Measurements from ENCODE around the gene HSPA1L.

The HSPA1L gene

DNA sequence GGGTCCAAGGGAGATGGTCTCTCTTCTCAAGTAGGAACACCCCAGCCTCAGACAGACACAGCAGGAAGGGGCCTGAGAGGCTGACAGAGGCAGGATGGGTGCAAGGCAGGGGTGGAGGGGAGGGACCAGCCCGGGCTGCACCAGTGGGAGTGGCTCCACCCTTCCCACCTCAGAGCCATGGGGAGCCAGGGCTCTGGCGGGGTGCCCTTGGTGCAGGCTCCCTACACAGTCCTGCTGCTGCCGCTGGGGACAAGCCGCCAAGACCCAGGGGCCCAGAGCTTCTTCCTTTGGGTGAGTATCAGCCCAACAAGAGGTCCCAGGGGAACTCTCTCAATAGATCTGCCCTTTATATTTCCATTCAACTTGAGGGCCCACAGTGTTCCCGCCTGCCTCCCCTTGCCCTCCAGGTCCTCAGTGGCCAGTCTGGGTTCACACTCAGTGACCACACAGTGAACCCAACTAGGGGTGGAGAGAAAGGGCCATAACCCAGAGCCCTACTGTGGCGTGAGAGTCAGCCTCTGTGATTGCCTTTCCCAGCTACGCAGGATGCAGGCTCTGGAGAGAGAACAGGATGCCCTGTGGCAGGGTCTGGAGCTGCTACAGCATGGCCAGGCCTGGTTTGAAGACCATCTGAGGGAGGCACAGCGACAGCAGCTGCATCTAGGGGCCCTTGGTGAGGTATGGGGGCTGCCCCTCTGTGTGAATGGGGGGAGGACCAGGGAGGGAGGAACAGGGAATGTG is 52.0 kb downstream of the HSPA1L start:
- no peak for DNase-seq (ENCODE audit: low spot score)
- in situ Hi-C loops (cut with MboI; ENCODE audit: low pct_unique_long_range_greater_than_20kb, low sequenced_read_pairs, unreplicated experiment), result no loop called here
- no peak for TF ChIP-seq CTCF (IDR thresholded peaks at IDR 0.05; ENCODE audit: extremely low read depth, insufficient read depth, missing control alignments)

DNA sequence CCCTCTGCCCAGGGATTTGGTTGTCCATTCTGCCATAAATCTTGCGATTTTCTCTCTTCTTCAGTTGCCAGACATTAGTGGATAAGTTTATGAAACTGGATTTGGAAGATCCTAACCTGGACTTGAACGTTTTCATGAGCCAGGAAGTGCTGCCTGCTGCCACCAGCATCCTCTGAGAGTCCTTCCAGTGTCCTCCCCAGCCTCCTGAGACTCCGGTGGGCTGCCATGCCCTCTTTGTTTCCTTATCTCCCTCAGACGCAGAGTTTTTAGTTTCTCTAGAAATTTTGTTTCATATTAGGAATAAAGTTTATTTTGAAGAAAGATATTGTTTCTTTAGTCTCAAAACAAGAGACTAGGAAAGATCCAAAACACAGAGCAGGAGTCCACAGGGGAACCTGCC is 52.7 kb downstream of the HSPA1L start, which contains the start of gene SAPCD1:
Gene SAPCD1 (plus strand): TSS at position 301 of the 400 bp plus-strand sequence. CDS start 399 bp downstream, outside the sequence.
- in situ Hi-C loops (cut with MboI; ENCODE audit: low pct_unique_long_range_greater_than_20kb, low sequenced_read_pairs, unreplicated experiment), result no loop called here
- no peak for DNase-seq (ENCODE audit: low spot score)
- no peak for TF ChIP-seq CTCF (IDR thresholded peaks at IDR 0.05; ENCODE audit: extremely low read depth, insufficient read depth, missing control alignments)

DNA sequence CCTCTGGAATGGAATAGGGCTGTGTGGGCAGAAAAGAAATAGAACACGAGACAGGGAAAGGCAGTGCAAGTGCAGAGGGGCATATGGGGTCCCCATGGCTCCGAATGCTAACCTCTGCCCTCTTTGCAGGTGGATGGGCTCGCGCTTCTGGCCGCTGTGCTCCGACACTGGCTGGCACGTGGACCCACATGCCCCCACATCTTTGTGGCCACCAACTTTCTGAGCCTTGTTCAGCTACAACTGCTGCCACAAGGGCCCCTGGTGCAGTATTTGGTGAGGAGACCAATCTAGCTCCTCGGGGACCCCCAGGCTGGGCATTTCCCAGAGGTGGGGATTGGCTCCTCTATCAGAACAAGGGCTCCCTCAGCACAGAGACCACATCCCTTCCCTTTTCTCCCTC is 53.7 kb downstream of the HSPA1L start:
- in situ Hi-C loops (cut with MboI; ENCODE audit: low pct_unique_long_range_greater_than_20kb, low sequenced_read_pairs, unreplicated experiment), result no loop called here
- TF ChIP-seq CTCF (IDR thresholded peaks at IDR 0.05; ENCODE audit: extremely low read depth, insufficient read depth, missing control alignments), result no peak
- no peak for DNase-seq (ENCODE audit: low spot score)

DNA sequence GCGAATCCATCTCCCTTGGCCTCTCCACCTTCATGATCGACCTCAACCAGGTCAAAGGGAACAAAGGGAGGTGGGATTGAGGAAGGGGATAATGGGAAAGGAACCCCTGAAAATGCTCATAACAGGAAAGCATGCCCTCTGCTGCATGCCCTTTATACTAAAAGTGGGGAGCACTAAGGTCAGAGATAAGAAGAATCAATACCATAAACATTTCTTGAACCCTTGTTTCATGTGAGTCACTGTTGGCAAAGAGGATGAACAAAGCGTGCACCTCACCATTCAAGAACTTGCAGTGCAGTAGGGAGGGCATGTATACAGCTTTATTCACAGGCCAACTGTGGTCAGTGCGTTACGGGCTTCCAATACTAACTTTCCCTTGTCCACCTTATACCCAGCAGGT is 54.3 kb downstream of the HSPA1L start:
- in situ Hi-C loops (cut with MboI; ENCODE audit: low pct_unique_long_range_greater_than_20kb, low sequenced_read_pairs, unreplicated experiment), result no loop called here
- DNase-seq (ENCODE audit: low spot score), result no peak

More for the DNA sequence above, 54.3 kb downstream of the HSPA1L start:
- TF ChIP-seq CTCF (IDR thresholded peaks at IDR 0.05; ENCODE audit: extremely low read depth, insufficient read depth, missing control alignments), result no peak

All from GM13977 (cell line).